Measurements from ENCODE around the gene HMGCLL1.

The HMGCLL1 gene

GRCh38 chr6:55448451-55448850 lies 130.5 kb downstream of the HMGCLL1 start:
- no peak overlapping the region for H3K27ac ChIP-seq
- TF ChIP-seq, protein P1, sequence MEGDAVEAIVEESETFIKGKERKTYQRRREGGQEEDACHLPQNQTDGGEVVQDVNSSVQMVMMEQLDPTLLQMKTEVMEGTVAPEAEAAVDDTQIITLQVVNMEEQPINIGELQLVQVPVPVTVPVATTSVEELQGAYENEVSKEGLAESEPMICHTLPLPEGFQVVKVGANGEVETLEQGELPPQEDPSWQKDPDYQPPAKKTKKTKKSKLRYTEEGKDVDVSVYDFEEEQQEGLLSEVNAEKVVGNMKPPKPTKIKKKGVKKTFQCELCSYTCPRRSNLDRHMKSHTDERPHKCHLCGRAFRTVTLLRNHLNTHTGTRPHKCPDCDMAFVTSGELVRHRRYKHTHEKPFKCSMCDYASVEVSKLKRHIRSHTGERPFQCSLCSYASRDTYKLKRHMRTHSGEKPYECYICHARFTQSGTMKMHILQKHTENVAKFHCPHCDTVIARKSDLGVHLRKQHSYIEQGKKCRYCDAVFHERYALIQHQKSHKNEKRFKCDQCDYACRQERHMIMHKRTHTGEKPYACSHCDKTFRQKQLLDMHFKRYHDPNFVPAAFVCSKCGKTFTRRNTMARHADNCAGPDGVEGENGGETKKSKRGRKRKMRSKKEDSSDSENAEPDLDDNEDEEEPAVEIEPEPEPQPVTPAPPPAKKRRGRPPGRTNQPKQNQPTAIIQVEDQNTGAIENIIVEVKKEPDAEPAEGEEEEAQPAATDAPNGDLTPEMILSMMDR (IDR thresholded peaks at IDR 0.05) = no peak
- TF ChIP-seq ZFX (IDR thresholded peaks at IDR 0.05; ENCODE audit: borderline replicate concordance) = no peak

DNA sequence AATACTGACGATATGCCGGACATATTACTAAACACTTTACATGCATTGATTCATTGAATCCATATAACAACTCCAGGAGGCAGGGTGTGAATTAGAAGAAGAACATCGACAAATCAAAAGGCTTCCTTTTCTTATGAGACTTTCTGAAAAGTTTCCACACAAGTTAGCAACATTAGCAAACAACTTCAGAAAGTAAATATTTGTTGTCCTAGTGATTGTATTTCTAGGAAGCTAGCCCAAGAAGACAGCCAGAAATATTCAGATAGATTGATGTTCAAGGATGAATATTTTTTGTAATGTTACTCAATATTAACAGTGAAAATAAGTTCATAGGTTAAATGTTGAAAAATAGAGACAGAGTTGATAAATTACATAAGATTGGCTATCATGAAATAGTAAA lies 131.1 kb downstream of the HMGCLL1 start:
- TF ChIP-seq ZFX (IDR thresholded peaks at IDR 0.05; ENCODE audit: borderline replicate concordance) = no peak
- TF ChIP-seq, protein P1 (IDR thresholded peaks at IDR 0.05) = no peak

DNA sequence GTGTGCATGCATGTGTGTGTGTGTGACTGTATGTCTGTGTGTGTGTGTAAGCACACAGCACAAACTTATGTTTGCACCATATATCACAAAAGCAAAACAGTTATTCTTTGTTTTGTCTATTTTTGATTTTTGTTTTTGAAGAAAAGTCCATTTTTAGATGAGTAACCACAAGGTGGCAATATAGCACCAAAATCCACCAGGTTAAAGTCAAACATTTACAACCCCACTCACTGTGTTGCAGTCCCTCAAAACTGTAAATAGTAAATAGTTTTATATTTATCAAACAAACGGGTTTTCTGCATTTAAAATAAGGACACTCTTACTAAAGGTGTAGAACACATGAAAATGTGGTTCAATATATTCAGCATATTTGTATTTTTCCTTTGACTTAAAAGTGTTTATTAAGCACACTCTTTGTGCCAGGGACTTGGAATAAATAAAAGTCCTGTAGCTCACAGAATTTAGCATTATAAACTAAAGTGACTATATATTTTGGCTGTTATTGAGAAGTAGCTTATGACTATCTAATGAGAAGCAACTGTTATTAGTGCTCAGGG lies 133.3 kb downstream of the HMGCLL1 start:
- TF ChIP-seq, protein P1 (IDR thresholded peaks at IDR 0.05) = peak; percentile 79
- no peak for TF ChIP-seq ZFX (IDR thresholded peaks at IDR 0.05; ENCODE audit: borderline replicate concordance)
- H3K27ac ChIP-seq = no peak overlapping the region

More for the DNA sequence above, 131.1 kb downstream of the HMGCLL1 start:
- H3K27ac ChIP-seq = peak overlapping the region; percentile 22

DNA sequence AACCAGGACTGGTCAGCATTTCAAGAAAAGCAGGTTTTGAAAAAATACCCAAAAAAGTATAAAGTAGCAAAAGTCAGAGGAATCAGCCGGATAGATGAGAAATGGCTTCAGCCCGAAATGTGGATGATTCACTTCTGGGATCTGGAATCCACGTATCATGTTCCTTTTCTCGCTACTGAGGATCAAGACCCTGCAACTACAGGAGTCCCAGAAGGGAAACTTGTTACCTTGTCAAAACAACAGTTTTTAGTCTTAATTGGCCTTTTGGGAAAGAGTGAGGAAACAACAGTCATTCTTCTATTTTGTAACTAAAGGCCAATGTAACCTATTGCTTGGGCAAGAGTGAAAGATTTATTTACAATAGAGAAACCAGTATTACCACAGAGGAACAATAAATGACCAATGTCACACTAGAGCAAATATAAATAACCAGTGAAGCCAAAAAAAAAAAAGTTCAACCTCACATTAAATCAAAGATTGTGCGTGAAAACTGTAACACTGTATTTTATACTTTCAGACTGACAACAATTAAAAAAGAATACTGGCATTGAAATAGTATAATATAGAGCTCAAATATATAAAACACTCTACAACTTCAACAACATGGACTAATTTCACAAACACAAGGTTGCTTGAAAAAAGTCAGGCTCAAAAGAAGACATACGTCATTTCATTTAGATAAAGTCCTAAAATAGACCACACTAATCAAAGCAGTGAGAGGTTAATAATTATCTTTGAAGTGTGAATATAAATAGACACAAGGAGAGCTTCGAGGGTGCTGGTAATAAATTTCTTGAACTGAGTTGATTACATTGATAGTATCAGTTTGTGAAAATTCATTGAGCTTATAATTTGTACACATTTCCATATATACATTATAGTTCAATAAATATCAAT lies 135.5 kb downstream of the HMGCLL1 start:
- H3K27ac ChIP-seq = peak overlapping the region; percentile 48
- TF ChIP-seq ZFX (IDR thresholded peaks at IDR 0.05; ENCODE audit: borderline replicate concordance) = no peak
- TF ChIP-seq, protein P1 (IDR thresholded peaks at IDR 0.05) = no peak

- H3K27ac ChIP-seq = no peak overlapping the region
- no peak for TF ChIP-seq ZFX (IDR thresholded peaks at IDR 0.05; ENCODE audit: borderline replicate concordance)
- TF ChIP-seq, protein P1 (IDR thresholded peaks at IDR 0.05) = no peak
Measured at GRCh38 chr6:55438203-55438602, 140.8 kb downstream of the HMGCLL1 start.

DNA sequence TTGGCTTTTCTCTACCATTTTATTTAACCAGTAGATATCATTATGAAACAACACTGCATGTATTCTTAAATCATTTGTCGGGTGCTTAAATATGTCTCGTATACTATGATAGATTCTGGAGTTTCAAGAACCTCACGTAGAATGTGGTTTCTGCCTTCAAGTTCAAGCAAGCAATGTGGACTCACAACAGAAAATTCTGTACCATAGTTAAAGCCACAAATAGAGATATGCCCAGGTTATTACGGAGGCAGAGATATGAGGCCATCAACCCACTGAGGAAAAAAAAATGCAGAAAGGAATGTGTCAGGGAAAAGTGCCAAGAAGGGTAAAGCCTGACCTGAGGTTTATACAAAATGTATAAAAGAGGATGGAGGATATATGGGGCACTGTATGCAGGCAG lies 141.9 kb downstream of the HMGCLL1 start:
- no peak overlapping the region for H3K27ac ChIP-seq
- TF ChIP-seq, protein P1 (IDR thresholded peaks at IDR 0.05) = no peak
- TF ChIP-seq ZFX (IDR thresholded peaks at IDR 0.05; ENCODE audit: borderline replicate concordance) = no peak

Data from 22Rv1 (cell line).